CD8-positive, alpha-beta memory T cell (primary cell): Measurements from ENCODE around the gene PALM3. TPM values are rescaled to one million over a fixed set of nuclear protein-coding genes. Genes with fewer than 3 reads are reported as not detected.

ENCODE experiments used
- CTCF ChIA-PET: fragments of 350-600 bp; sonication (Branson Sonifier 250); formaldehyde crosslinking; loops from one replicate; lab custom pipeline; 2021; ENCODE audit warnings: antibody characterized with exemption; lab: Charles Lee
- POLR2A ChIA-PET: fragments of 350-600 bp; sonication (Branson Sonifier 250); formaldehyde crosslinking; loops from one replicate; lab custom pipeline; 2021; ENCODE audit warnings: antibody characterized with exemption; lab: Charles Lee
- DNase-seq, 5 donors: peaks; one replicate each; pipeline versions ENCODE4 v3.0.0 to v3.0.0-alpha.2; 2020 to 2022; ENCODE audit warnings: mixed read lengths in 1 of 5
- H3K27ac ChIP-seq: one replicate; pipeline ENCODE4 v1.7.0; 2013; ENCODE audit warnings: low read depth, mild to moderate bottlenecking, low read length, moderate library complexity
- H3K27me3 ChIP-seq: 2 replicates; pipeline ENCODE4 v1.7.0; 2013; ENCODE audit warnings: low read length, mild to moderate bottlenecking; ENCODE audit not compliant: insufficient read depth, poor library complexity, severe bottlenecking
- H3K36me3 ChIP-seq: 2 replicates; pipeline ENCODE4 v1.7.0; 2013; ENCODE audit warnings: mild to moderate bottlenecking, low read length, moderate library complexity; ENCODE audit not compliant: insufficient read depth
- H3K4me1 ChIP-seq: 2 replicates; pipeline ENCODE4 v1.7.0; 2013; ENCODE audit warnings: mild to moderate bottlenecking, low read length, moderate library complexity; ENCODE audit not compliant: insufficient read depth
- H3K4me3 ChIP-seq: 2 replicates; pipeline ENCODE4 v1.7.0; 2013; ENCODE audit warnings: mild to moderate bottlenecking, low read length
- H3K9me3 ChIP-seq: 2 replicates; pipeline ENCODE4 v1.7.0; 2013; ENCODE audit warnings: mild to moderate bottlenecking, low read length
- H3K27ac Mint-ChIP-seq, 8 donors: one replicate each; pipeline ENCODE4 v1.8.0; 2020 to 2021; ENCODE audit warnings: mixed read lengths in 8 of 8, mild to moderate bottlenecking in 6 of 8, inconsistent platforms in 3 of 8, moderate library complexity in 3 of 8
- H3K27me3 Mint-ChIP-seq, 2 donors: one replicate each; pipeline ENCODE4 v1.8.0; 2020 to 2021; ENCODE audit warnings: mixed read lengths in 2 of 2, mild to moderate bottlenecking in 1 of 2, moderate library complexity in 1 of 2
- H3K36me3 Mint-ChIP-seq, 3 donors: one replicate each; pipeline ENCODE4 v1.8.0; 2020 to 2021; ENCODE audit warnings: mixed read lengths in 3 of 3, inconsistent platforms in 1 of 3, mild to moderate bottlenecking in 1 of 3
- H3K4me1 Mint-ChIP-seq, 3 donors: one replicate each; pipeline ENCODE4 v1.8.0; 2020 to 2021; ENCODE audit warnings: mixed read lengths in 3 of 3, inconsistent platforms in 1 of 3, mild to moderate bottlenecking in 1 of 3
- H3K4me3 Mint-ChIP-seq, 7 donors: one replicate each; pipeline ENCODE4 v1.8.0; 2020 to 2021; ENCODE audit warnings: mixed read lengths in 7 of 7, mild to moderate bottlenecking in 6 of 7, moderate library complexity in 4 of 7, inconsistent platforms in 2 of 7
- H3K9me3 Mint-ChIP-seq, 5 donors: one replicate each; pipeline ENCODE4 v1.8.0; 2020 to 2022; ENCODE audit warnings: mixed read lengths in 5 of 5, mild to moderate bottlenecking in 3 of 5, moderate library complexity in 2 of 5, inconsistent platforms in 1 of 5
- polyA plus RNA-seq: library from polyadenylated mRNA; unstranded; fragments of 300-500 nt; fragmentation: Illumina TruSeq; gene quantifications from one replicate; pipeline ENCODE4 v1.2.3, GENCODE V29; 2021
- total RNA-seq, 2 experiments: library from RNA; stranded (reverse); gene quantifications; one replicate each; pipeline ENCODE4 v1.2.3, GENCODE V29; 2021

PALM3 gene
- total and polyA plus RNA-seq, 3 experiments from 2014 or later, result not detected

GRCh38 chr19:14062558-14062855, 631 bp upstream of the PALM3 start:
- Mint-ChIP-seq H3K36me3 (no peaks in the 10 kb centered on the region), H3K9me3 (no peaks in the 10 kb centered on the region), H3K4me3 (no peak overlapping the region), H3K4me1 (peaks cover 11 to 22% (median 11%) of the 10 kb centered on the region in 3 donors), H3K27ac (peak overlapping the region in 1 of 8 donors; percentile 32), H3K27me3 (peaks cover 20 to 36% of the 10 kb centered on the region in 2 donors)
- ChIA-PET POLR2A (no interaction called here), CTCF (interaction anchor here (7.8 kb wide), 1 partner anchor 9 kb away, joined by 67 read pairs; the partner anchor contains the start of gene MISP3)
- no peaks in the 10 kb centered on the region for H3K9me3 ChIP-seq
- H3K4me3 ChIP-seq, result no peak overlapping the region
- no peak overlapping the region for H3K27ac ChIP-seq
- peaks cover 17% of the 10 kb centered on the region for H3K4me1 ChIP-seq
- no peaks in the 10 kb centered on the region for H3K36me3 ChIP-seq
- no peak for DNase-seq
- peaks cover 16% of the 10 kb centered on the region for H3K27me3 ChIP-seq

- Mint-ChIP-seq H3K27ac (peak overlapping the region in 1 of 8 donors; percentile 30), H3K4me1 (peaks cover 11 to 25% (median 11%) of the 10 kb centered on the region in 3 donors), H3K27me3 (peaks cover 18 to 36% of the 10 kb centered on the region in 2 donors), H3K9me3 (no peaks in the 10 kb centered on the region), H3K4me3 (no peak overlapping the region), H3K36me3 (no peaks in the 10 kb centered on the region)
- H3K4me1 ChIP-seq, result peaks cover 17% of the 10 kb centered on the region
- H3K27ac ChIP-seq, result no peak overlapping the region
- no peak overlapping the region for H3K4me3 ChIP-seq
- ChIA-PET CTCF (interaction anchor here (4.3 to 7.8 kb wide), 2 partner anchors 10 to 11 kb away, joined by 35 to 67 read pairs; partner anchors contain the start of gene MISP3), POLR2A (interaction anchor here (0.5 kb wide), 1 partner anchor 914 kb away, joined by 11 read pairs; no protein-coding TSS in a partner anchor)
- H3K9me3 ChIP-seq, result no peaks in the 10 kb centered on the region
- DNase-seq, result no peak
- H3K27me3 ChIP-seq, result peaks cover 16% of the 10 kb centered on the region
- no peaks in the 10 kb centered on the region for H3K36me3 ChIP-seq
Measured at GRCh38 chr19:14061081-14061749, 661 bp downstream of the PALM3 start.

GRCh38 chr19:14059652-14060155, 2.2 kb downstream of the PALM3 start:
- Histone ChIP-seq H3K4me3 (no peak overlapping the region), H3K4me1 (peaks cover 17% of the 10 kb centered on the region), H3K9me3 (no peaks in the 10 kb centered on the region), H3K27ac (no peak overlapping the region), H3K36me3 (no peaks in the 10 kb centered on the region), H3K27me3 (peaks cover 16% of the 10 kb centered on the region)
- Mint-ChIP-seq H3K4me3 (peak overlapping the region in 1 of 7 donors; percentile 44), H3K4me1 (peaks cover 11 to 25% (median 11%) of the 10 kb centered on the region in 3 donors), H3K27ac (no peak overlapping the region), H3K27me3 (peaks cover 18 to 36% of the 10 kb centered on the region in 2 donors), H3K9me3 (no peaks in the 10 kb centered on the region), H3K36me3 (no peaks in the 10 kb centered on the region)
- ChIA-PET CTCF (interaction anchor here (0.8 to 7.8 kb wide), 18 partner anchors 10 to 347 kb away, joined by 3 to 67 read pairs (median 4); partner anchors contain the start of genes IL27RA and MISP3), POLR2A (interaction anchor here (0.5 kb wide), 1 partner anchor 27 kb away, joined by 8 read pairs; no protein-coding TSS in a partner anchor)
- no peak for DNase-seq

- Histone ChIP-seq H3K36me3 (no peaks in the 10 kb centered on the region), H3K9me3 (no peaks in the 10 kb centered on the region), H3K4me1 (peaks cover 17% of the 10 kb centered on the region), H3K27me3 (peaks cover 16% of the 10 kb centered on the region), H3K4me3 (no peak overlapping the region), H3K27ac (no peak overlapping the region)
- Mint-ChIP-seq H3K4me3 (peak overlapping the region in 6 of 7 donors; percentile 31 to 78 (median 60)), H3K27ac (peak overlapping the region in 2 of 8 donors; percentile 21 to 42), H3K9me3 (no peaks in the 10 kb centered on the region), H3K27me3 (peaks cover 18 to 36% of the 10 kb centered on the region in 2 donors), H3K4me1 (peaks cover 11 to 25% (median 11%) of the 10 kb centered on the region in 3 donors), H3K36me3 (no peaks in the 10 kb centered on the region)
- CTCF ChIA-PET, result interaction anchor here (0.7 to 7.8 kb wide), 20 partner anchors 9 to 184 kb away, joined by 3 to 67 read pairs (median 4); partner anchors contain the start of genes IL27RA and MISP3
- peak; percentile 33 to 62 (median 43) for DNase-seq
- POLR2A ChIA-PET, result no interaction called here
Measured at GRCh38 chr19:14059093-14059480, 2.8 kb downstream of the PALM3 start.

- POLR2A ChIA-PET, result no interaction called here
- H3K27ac ChIP-seq, result no peak overlapping the region
- peak overlapping the region in 6 of 7 donors; percentile 31 to 78 (median 60) for H3K4me3 Mint-ChIP-seq
Measured at GRCh38 chr19:14058182-14059092, 3.4 kb downstream of the PALM3 start.

GRCh38 chr19:14056741-14057356, 5.0 kb downstream of the PALM3 start:
- ChIA-PET CTCF (interaction anchor here (1.0 to 7.8 kb wide), 4 partner anchors 7 to 195 kb away, joined by 3 to 67 read pairs (median 19); partner anchors contain the start of genes IL27RA and MISP3), POLR2A (no interaction called here)
- no peaks in the 10 kb centered on the region for H3K9me3 ChIP-seq
- H3K27ac Mint-ChIP-seq, result peak overlapping the region in 2 of 8 donors; percentile 35 to 75
- peaks cover 6% of the 10 kb centered on the region for H3K36me3 ChIP-seq
- no peak overlapping the region for H3K27ac ChIP-seq
- peaks cover 17% of the 10 kb centered on the region for H3K4me1 ChIP-seq
- DNase-seq, result no peak
- no peaks in the 10 kb centered on the region for H3K9me3 Mint-ChIP-seq
- peaks cover 5 to 12% (median 5%) of the 10 kb centered on the region in 3 donors for H3K36me3 Mint-ChIP-seq
- H3K27me3 ChIP-seq, result peaks cover 16% of the 10 kb centered on the region
- peaks cover 11 to 25% (median 13%) of the 10 kb centered on the region in 3 donors for H3K4me1 Mint-ChIP-seq
- peaks cover 18 to 36% of the 10 kb centered on the region in 2 donors for H3K27me3 Mint-ChIP-seq
- no peak overlapping the region for H3K4me3 ChIP-seq
- peak overlapping the region in 6 of 7 donors; percentile 22 to 65 (median 51) for H3K4me3 Mint-ChIP-seq

More at GRCh38 chr19:14058182-14059092, 3.4 kb downstream of the PALM3 start:
- peaks cover 0 to 2% (median 0%) of the 10 kb centered on the region in 3 donors for H3K36me3 Mint-ChIP-seq
- Histone ChIP-seq H3K36me3 (no peaks in the 10 kb centered on the region), H3K9me3 (no peaks in the 10 kb centered on the region), H3K4me3 (no peak overlapping the region), H3K4me1 (peaks cover 17% of the 10 kb centered on the region), H3K27me3 (peaks cover 16% of the 10 kb centered on the region)
- H3K9me3 Mint-ChIP-seq, result no peaks in the 10 kb centered on the region
- DNase-seq, result no peak
- CTCF ChIA-PET, result interaction anchor here (0.7 to 7.8 kb wide), 14 partner anchors 9 to 179 kb away, joined by 3 to 67 read pairs (median 4); partner anchors contain the start of genes IL27RA and MISP3
- peaks cover 18 to 36% of the 10 kb centered on the region in 2 donors for H3K27me3 Mint-ChIP-seq
- peak overlapping the region in 2 of 8 donors; percentile 21 to 42 for H3K27ac Mint-ChIP-seq
- H3K4me1 Mint-ChIP-seq, result peaks cover 11 to 25% (median 12%) of the 10 kb centered on the region in 3 donors
